Measurements from ENCODE around the gene SPAG17. TPM values are rescaled to one million over a fixed set of nuclear protein-coding genes. Genes with fewer than 3 reads are reported as not detected.

The SPAG17 gene
- total RNA-seq, 1 experiment from 2014 or later, result not detected

GRCh38 chr1:118186026-118186425, 998 bp upstream of the SPAG17 start:
- POLR2A ChIA-PET (ENCODE audit: unreplicated experiment), result no interaction called here
- no peak overlapping the region for H2AFZ ChIP-seq (ENCODE audit: low read length)
- no TSS peak for BruUV-seq (replicated peaks)
- no peak overlapping the region for H3K4me3 ChIP-seq (ENCODE audit: low read length)
- H3K9me3 ChIP-seq (ENCODE audit: low read length), result no peaks in the 10 kb centered on the region
- H3K9me2 ChIP-seq (replicated peaks; ENCODE audit: low read length), result no peaks in the 10 kb centered on the region
- no peak for DNase-seq
- peaks cover 16% of the 10 kb centered on the region; the same call in 1 of the 2 replicates for H3K27me3 ChIP-seq (ENCODE audit: low read length)
- no peak overlapping the region for H3K9ac ChIP-seq (ENCODE audit: low read length)
- CTCF ChIA-PET, result no interaction called here
- no peak for TF ChIP-seq EZH2 (IDR thresholded peaks at IDR 0.05; ENCODE audit: low read length, unreplicated experiment)
- no peak for TF ChIP-seq EZH2phosphoT487 (IDR thresholded peaks at IDR 0.05; ENCODE audit: borderline replicate concordance, low read length)
- no peak for TF ChIP-seq CTCF (conservative IDR thresholded peaks at IDR 0.05; ENCODE audit: low read depth, low read length)
- no peaks in the 10 kb centered on the region for H3K36me3 ChIP-seq (ENCODE audit: low read depth, low read length)
- H3K27ac ChIP-seq (ENCODE audit: low read length), result no peak overlapping the region
- intact Hi-C loops (cut with micrococcal nuclease), result no loop called here
- no peaks in the 10 kb centered on the region for H3K4me1 ChIP-seq (ENCODE audit: insufficient read depth, low read length)
- H3K79me2 ChIP-seq (ENCODE audit: low read length), result no peaks in the 10 kb centered on the region
- no peaks in the 10 kb centered on the region for H3F3A ChIP-seq (ENCODE audit: low read length, unreplicated experiment)
- ATAC-seq, result no peak
- H3K4me2 ChIP-seq (ENCODE audit: low read length), result no peak overlapping the region
- no peaks in the 10 kb centered on the region for H4K20me1 ChIP-seq (ENCODE audit: low read length)

DNA sequence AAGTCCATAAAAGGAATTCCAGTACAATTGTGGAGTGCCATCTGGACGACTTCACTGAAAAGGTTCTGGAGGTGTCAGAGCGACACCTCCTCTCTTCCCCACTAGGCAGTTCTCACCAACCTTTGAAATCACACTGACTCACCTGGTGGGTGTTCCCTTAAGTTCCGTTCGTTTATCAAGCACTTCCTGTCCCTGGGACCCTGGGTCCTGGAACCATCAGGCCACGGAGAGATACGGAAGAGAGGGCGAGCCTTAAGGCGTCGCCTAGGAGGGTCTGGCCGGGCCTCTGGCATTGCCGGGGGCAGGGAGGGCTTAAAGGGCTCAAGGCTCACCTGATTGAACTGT, 317 bp downstream of the SPAG17 start:
- ChIA-PET CTCF (no interaction called here), POLR2A (ENCODE audit: unreplicated experiment) (no interaction called here)
- ATAC-seq (no peak), DNase-seq (no peak)
- intact Hi-C loops (cut with micrococcal nuclease), result no loop called here
- no peaks in the 10 kb centered on the region for H3K4me1 ChIP-seq (ENCODE audit: insufficient read depth, low read length)
- TF ChIP-seq CTCF (conservative IDR thresholded peaks at IDR 0.05; ENCODE audit: low read depth, low read length), result no peak
- TF ChIP-seq EZH2 (IDR thresholded peaks at IDR 0.05; ENCODE audit: low read length, unreplicated experiment), result no peak
- no peak overlapping the region for H2AFZ ChIP-seq (ENCODE audit: low read length)
- BruUV-seq (replicated peaks), result no TSS peak
- no peak overlapping the region for H3K4me2 ChIP-seq (ENCODE audit: low read length)
- H3K36me3 ChIP-seq (ENCODE audit: low read depth, low read length), result no peaks in the 10 kb centered on the region
- no peaks in the 10 kb centered on the region for H3K9me3 ChIP-seq (ENCODE audit: low read length)
- no peak overlapping the region for H3K27ac ChIP-seq (ENCODE audit: low read length)
- no peaks in the 10 kb centered on the region for H3F3A ChIP-seq (ENCODE audit: low read length, unreplicated experiment)
- no peaks in the 10 kb centered on the region for H3K9me2 ChIP-seq (replicated peaks; ENCODE audit: low read length)
- no peak overlapping the region for H3K9ac ChIP-seq (ENCODE audit: low read length)
- peaks cover 20% of the 10 kb centered on the region; the same call in 1 of the 2 replicates for H3K27me3 ChIP-seq (ENCODE audit: low read length)
- H3K4me3 ChIP-seq (ENCODE audit: low read length), result no peak overlapping the region
- no peaks in the 10 kb centered on the region for H4K20me1 ChIP-seq (ENCODE audit: low read length)
- H3K79me2 ChIP-seq (ENCODE audit: low read length), result no peaks in the 10 kb centered on the region

DNA sequence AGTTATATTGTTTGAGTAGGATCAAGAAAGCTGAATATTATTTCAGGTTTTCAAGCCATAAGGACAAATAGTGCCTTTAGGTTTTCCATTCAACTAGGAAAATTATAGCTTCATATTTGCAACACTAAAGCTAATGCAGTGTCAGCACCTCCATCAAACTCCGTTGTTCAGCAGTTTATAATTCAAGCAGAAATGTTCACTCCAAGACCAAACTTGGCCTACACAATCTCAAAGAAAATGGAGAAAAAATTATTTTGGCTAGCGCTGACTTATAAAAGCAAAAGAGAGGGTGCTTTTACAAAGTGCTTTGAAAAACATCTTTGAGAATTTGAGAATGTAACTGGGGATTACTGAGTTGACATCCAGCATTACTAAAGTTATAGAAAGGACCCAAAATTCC, 1.4 kb downstream of the SPAG17 start:
- no peak for DNase-seq
- no TSS peak for BruUV-seq (replicated peaks)
- Histone ChIP-seq H3K79me2 (ENCODE audit: low read length) (no peaks in the 10 kb centered on the region), H3K4me2 (ENCODE audit: low read length) (no peak overlapping the region), H3K4me3 (ENCODE audit: low read length) (no peak overlapping the region), H3K9me3 (ENCODE audit: low read length) (no peaks in the 10 kb centered on the region), H2AFZ (ENCODE audit: low read length) (no peak overlapping the region), H3K4me1 (ENCODE audit: insufficient read depth, low read length) (no peaks in the 10 kb centered on the region), H3K27me3 (ENCODE audit: low read length) (peaks cover 18% of the 10 kb centered on the region; the same call in 1 of the 2 replicates), H3K27ac (ENCODE audit: low read length) (no peak overlapping the region), H3F3A (ENCODE audit: low read length, unreplicated experiment) (no peaks in the 10 kb centered on the region), H4K20me1 (ENCODE audit: low read length) (no peaks in the 10 kb centered on the region), H3K9me2 (replicated peaks; ENCODE audit: low read length) (no peaks in the 10 kb centered on the region), H3K9ac (ENCODE audit: low read length) (no peak overlapping the region), H3K36me3 (ENCODE audit: low read depth, low read length) (no peaks in the 10 kb centered on the region)
- ChIA-PET POLR2A (ENCODE audit: unreplicated experiment) (no interaction called here), CTCF (no interaction called here)
- no peak for ATAC-seq
- TF ChIP-seq EZH2 (IDR thresholded peaks at IDR 0.05; ENCODE audit: low read length, unreplicated experiment) (no peak), CTCF (conservative IDR thresholded peaks at IDR 0.05; ENCODE audit: low read depth, low read length) (no peak)
- intact Hi-C loops (cut with micrococcal nuclease), result no loop called here
